Embryonic facial prominence (tissue), 1 donor: Measurements from ENCODE around the gene IRX2.

Experiments used
- DNase-seq: peaks from one replicate; pipeline ENCODE4 v3.0.0-alpha.2; 2016; ENCODE audit errors: extremely low spot score

The IRX2 gene

GRCh38 chr5:2741956-2742355 is 9.5 kb downstream of the IRX2 start:
- no peak for DNase-seq

DNA sequence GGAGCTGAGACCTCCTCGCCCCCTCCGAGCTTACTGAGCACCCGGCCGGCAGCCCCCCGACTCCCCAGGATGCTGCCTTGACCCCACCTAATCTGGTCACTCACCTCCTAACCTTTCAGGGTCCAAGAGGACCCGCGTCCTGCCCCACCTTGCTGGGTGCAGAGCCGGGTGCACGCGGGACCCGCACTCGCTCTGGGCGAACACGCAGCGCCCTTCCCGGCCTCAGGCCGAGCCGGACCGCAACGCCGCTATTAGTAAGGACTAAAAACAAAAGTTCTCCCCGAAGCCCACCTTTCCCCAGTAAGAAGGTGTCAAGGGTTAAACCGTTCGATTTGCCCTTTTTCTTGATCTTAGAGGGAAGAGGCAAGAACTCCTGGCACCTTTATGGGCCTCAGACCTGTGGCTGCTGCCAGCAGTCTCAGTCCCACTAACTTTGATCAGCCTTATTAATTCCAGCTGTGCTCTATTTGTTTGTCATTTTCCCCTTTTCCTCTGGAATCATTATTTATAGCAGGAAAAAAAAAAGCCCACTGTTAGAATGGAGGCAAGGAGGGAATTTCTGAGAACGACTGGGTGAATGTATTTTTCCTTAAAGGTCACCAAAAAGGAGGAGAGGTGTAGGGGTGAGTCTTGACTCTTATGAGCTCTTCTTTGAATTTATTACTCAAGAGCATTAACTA is 10.5 kb downstream of the IRX2 start:
- no peak for DNase-seq

- no peak for DNase-seq
Observed at GRCh38 chr5:2740051-2740875, 11.2 kb downstream of the IRX2 start.

DNA sequence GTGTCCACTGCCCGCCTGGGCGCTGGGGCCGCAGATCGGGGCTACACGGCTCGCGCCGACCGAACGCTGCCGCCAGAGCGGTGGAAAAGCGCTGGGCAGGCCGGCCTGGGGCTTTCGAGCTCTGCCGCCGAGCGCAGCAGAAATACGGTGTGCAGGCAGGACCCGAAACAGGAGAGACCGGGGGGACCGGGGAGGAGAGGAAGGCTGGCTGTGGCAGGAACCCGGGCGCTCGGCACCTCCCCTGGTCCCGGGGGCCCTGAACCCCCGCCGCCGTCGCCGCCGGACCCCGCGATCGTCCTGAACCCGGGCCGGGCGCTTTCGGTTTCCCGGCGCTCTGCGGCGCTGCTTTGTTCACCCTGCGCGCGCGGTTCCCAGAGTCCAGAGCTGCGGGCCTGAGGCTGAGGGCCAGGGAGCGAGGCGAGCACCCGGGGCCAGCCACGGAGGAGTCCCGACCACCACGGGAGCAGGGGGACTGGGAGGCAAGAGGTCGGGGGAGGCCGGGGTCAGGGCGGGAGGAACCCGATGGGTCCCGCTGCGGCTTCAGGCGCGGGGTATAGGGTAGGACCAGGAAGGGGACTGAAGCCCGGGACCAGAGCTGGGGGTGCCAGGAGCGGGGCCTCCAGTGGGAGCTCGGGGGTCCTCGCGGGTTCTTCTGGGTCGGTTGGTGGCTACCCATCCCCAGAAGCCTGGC is 12.0 kb downstream of the IRX2 start:
- no peak for DNase-seq

DNA sequence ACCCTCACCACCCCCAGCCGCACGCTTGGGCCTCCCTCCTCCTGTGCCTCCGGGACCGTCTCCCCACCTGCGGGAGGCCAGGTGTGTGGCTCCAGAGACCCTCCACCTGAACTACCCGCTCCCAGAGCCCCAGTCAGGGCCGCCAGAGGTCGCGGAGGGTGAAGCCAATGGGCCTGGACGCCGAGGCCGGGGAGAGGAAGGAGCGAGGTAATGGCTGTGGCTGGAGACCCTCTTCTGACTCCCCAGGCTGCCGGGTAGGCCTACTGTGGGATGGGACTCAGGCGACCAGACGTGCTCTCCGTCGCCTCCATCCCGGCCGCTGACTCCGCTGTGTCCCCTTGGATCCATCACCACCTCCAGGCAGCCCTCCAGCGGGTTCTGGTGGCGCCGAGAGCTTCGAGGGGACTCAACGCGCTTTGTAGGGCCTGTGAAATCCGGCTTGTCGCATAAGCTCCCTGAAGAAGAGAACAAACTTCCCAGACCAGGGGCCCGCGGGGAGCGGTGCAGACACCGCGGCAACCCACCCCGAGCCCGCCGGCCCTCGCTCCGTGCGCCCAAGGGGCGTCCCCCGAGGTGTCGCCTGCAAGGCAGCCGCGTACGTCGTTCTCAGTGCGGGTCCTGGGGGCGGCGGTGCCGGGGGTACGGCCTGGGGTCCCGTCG is 12.6 kb downstream of the IRX2 start:
- no peak for DNase-seq

DNA sequence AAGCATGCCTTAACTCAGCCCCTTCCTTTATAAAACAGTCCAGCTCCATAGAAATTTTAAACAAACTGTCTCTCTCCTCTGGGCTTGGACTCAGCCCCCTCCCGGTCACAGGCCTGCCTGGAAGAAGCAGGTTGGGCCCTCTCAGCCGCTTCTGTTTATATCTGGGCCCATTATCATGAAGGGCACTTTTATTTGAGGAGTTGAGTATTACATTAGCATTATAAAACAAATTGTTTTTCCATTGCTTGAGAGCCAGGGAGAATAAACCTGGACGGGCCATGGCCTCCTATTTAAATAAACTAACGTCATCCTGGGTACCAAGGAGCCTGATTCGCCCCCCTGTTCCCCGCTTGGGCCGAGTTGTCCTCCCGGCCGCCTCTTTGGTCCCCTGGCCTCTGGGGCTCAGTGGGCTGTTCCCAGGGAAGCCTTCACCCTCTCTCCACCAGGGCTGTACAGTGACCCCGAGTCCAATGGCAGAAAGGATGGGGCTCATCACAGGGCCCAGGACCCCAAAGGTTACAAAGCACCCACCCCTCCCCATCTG is 13.2 kb downstream of the IRX2 start:
- no peak for DNase-seq

GRCh38 chr5:2737273-2738155 is 14.0 kb downstream of the IRX2 start:
- no peak for DNase-seq

DNA sequence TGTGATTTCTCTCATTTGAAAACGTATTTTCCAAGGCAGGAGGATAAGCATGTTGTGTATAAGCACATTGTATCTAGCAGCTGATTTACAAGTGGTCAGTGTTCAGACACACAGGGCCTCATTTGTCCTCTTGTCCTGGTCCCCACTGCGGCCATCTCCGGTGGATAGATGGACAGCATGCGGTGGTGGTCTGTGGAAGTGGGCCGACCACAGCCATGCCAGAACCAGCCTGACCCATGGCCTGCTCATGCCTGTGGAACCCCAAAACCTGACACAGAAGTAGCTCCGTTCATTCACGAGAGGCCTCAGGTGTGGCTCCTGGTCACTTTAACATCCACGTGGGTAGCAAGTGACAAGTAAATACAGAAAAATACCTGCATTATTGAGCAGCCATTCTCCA is 14.6 kb downstream of the IRX2 start:
- no peak for DNase-seq

- no peak for DNase-seq
Observed at GRCh38 chr5:2735996-2736395, 15.5 kb downstream of the IRX2 start.

DNA sequence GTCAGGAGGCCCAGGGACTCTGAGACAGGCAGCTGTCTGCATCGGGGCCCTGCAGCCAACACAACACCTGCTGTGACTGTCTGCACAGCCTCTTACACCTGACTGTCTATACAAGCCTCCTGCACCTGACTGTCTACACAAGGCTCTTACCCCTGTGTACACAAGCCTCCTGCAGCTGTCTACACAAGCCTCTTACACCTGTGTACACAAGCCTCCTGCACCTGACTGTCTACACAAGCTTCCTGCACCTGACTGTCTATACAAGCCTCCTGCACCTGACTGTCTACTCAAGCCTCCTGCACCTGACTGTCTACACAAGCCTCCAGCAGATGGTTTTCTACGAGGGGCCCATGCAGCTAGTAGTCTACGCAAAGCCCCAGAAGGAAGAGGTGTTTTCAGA is 18.6 kb downstream of the IRX2 start:
- DNase-seq = no peak

- no peak for DNase-seq
Observed at GRCh38 chr5:2732004-2732403, 19.5 kb downstream of the IRX2 start.

- DNase-seq = no peak
Observed at GRCh38 chr5:2729189-2729588, 22.3 kb downstream of the IRX2 start.

- no peak for DNase-seq
Observed at GRCh38 chr5:2727550-2727949, 23.9 kb downstream of the IRX2 start.

- DNase-seq = no peak
Observed at GRCh38 chr5:2725980-2726765, 25.3 kb downstream of the IRX2 start.

DNA sequence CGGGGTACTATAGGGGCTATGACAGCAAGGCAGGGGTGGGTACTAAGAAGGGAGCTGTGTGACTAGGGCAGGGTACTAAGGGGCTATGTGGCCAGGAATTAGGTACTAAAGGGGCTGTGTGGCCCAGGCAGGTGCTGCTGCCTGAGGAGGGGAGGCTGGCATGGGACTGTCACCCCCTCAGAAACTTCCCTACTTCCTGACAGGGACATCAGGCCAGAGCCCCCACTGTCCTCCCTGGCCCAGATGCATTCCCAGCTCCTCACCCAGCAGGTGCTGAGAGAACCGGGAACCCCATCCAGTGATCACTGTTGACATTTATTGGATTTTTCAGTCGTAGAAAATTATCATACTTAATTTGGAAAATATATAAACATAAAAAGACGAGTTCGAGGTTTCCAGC is 26.6 kb downstream of the IRX2 start:
- DNase-seq = no peak

DNA sequence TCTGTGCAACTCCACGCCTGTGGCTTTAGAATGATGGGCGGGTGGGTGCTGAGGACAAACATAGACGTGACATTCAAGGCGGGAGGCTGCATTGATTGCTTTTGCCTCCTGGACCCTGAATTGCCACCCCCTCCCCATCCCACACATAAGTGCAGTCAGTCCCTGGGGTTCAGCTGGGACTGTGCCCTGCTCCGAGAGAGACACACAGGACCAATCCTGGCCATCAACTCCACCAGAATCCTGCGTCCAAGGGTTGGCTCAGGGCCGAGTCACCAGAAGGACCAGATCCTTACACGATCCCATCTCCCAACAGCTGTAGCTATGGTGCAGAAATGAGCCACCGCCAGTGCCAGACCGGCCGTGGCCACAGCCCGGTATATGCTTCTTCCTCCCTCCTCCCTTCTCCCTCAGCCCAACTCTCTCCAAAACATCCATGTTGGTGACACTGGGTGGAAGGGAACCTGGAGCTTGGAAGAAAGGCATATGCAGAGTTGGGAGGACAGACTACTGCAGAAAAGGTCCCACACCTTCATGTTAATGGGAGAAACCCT is 27.4 kb downstream of the IRX2 start:
- DNase-seq = no peak

GRCh38 chr5:2722901-2723300 is 28.6 kb downstream of the IRX2 start:
- no peak for DNase-seq

DNA sequence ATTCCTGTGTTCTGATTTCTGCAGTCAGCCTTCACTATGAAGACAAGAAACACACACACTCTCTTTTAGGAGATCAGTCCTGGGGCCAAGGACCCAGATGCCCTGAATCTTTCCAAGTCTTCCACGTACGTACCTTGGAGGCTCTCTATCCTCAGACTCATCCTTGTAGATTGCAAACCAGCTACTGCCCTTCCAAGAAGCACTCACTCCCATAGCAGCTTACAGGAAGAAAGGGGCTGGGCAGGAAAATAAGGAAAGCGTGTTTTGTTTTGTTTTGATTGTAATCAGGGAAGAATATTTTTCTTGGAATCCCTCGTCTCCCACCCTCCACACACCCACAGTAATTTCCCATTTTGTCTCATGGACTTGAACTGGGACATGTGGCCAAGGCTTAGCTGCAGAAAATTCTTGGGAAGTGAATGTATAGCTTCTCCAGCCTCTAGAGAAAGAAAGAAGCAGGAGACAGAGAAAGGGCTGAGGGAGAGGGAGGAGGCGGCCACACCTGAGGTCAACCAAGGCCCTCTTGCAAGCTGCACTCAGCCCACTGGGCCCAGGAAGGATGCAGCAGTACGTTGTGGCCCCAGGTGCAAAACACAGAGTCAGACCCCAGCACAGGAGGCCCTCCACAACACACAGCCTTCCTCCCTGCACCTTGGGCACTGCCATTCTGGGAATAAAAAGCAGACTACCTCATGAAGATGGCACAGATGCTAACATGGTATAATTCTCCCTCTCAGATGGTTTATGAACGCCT is 29.9 kb downstream of the IRX2 start:
- DNase-seq = no peak

DNA sequence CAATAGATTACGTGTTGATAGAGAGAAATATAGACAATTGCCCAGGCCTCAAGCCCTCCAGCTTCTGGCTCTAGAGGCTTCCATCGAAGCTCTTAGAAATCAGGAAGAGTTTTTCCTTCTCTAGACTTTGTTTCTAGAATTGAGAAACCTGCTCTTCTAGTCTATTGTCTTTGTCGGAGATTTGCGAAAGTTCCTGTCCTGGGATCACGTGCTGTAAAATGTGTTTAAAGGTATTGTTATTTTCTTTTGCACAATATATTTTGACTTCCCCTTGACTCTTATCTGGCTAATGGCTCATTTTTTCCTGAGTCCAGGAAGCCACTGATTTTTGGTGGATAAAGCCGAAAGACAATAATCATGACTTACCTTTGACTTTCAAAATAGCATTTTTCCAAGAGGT is 32.1 kb downstream of the IRX2 start:
- DNase-seq = no peak
